Tibial nerve (tissue), 4 donors: ENCODE data around the gene OR4D1. TPM values are rescaled to one million over a fixed set of nuclear protein-coding genes. Genes with fewer than 3 reads are reported as not detected.

ENCODE experiments used
- DNase-seq, 2 donors: peaks; one replicate each; pipeline ENCODE4 v3.0.0-alpha.2; 2019; ENCODE audit warnings: low spot score in 2 of 2
- H3K27ac ChIP-seq, 4 donors: fragments of 200-600 bp; sonication (generic) in 3 of 4; one replicate each; pipeline ENCODE4 v1.5.1; 2017 to 2019; ENCODE audit warnings: mild to moderate bottlenecking in 1 of 4
- H3K27me3 ChIP-seq, 2 donors: fragments of 200-600 bp; sonication (generic) in 1 of 2; one replicate each; pipeline versions ENCODE4 v1.5.1 to v1.6.0; 2017 to 2019
- H3K36me3 ChIP-seq, 3 donors: fragments of 200-600 bp; sonication (generic); one replicate each; pipeline ENCODE4 v1.5.1; 2018 to 2019
- H3K4me1 ChIP-seq, 4 donors: fragments of 200-600 bp; sonication (generic) in 3 of 4; one replicate each; pipeline ENCODE4 v1.5.1; 2017 to 2019
- H3K4me3 ChIP-seq, 4 donors: fragments of 200-600 bp; sonication (generic) in 3 of 4; one replicate each; pipeline ENCODE4 v1.5.1; 2017 to 2019; ENCODE audit warnings: mild to moderate bottlenecking in 1 of 4, moderate library complexity in 1 of 4
- H3K9me3 ChIP-seq, 4 donors: fragments of 200-600 bp; sonication (generic) in 3 of 4; one replicate each; pipeline ENCODE4 v1.5.1; 2017 to 2019
- CTCF ChIP-seq, 5 experiments: fragments of 200-600 bp in 3 of 5; fragments of 450-650 bp in 2 of 5; sonication (generic) in 3 of 5; IDR thresholded peaks; one replicate each; pipeline ENCODE4 v1.5.1; 2016 to 2019; ENCODE audit warnings: antibody characterized with exemption in 5 of 5, mild to moderate bottlenecking in 3 of 5, moderate library complexity in 2 of 5
- EP300 ChIP-seq, 2 donors: sonication (generic); formaldehyde crosslinking; IDR thresholded peaks; one replicate each; pipeline ENCODE4 v1.6.1; 2017; ENCODE audit warnings: antibody characterized with exemption in 2 of 2, mild to moderate bottlenecking in 1 of 2
- POLR2A ChIP-seq, 2 donors: fragments of 450-650 bp; IDR thresholded peaks; one replicate each; pipeline ENCODE4 v1.6.1; 2017; ENCODE audit warnings: antibody characterized with exemption in 2 of 2, mild to moderate bottlenecking in 2 of 2, moderate library complexity in 2 of 2
- WGBS, 2 donors: methylation state at CpG; one replicate each; pipeline ENCODE4 v1.1.5; 2018; 5-methylcytosine and 5-hydroxymethylcytosine counted together
- total RNA-seq, 4 donors: library from RNA; depleted of rRNA; stranded (reverse); fragments of >200 nt; gene quantifications; one replicate each; pipeline ENCODE4 v1.1.0, GENCODE V29; 2016

Gene OR4D1
- total RNA-seq, 4 donors from 2014 or later: not detected

GRCh38 chr17:58110012-58110411 is 38.2 kb upstream of the OR4D1 start:
- TF ChIP-seq POLR2A (IDR thresholded peaks at IDR 0.05) (no peak), EP300 (IDR thresholded peaks at IDR 0.05) (no peak), CTCF (IDR thresholded peaks at IDR 0.05) (no peak)
- H3K4me1 ChIP-seq: no peaks in the 10 kb centered on the region
- H3K27me3 ChIP-seq: no peaks in the 10 kb centered on the region
- no peaks in the 10 kb centered on the region for H3K36me3 ChIP-seq
- peaks cover 0 to 3% (median 0%) of the 10 kb centered on the region in 4 donors for H3K9me3 ChIP-seq
- DNase-seq: no peak
- H3K4me3 ChIP-seq: no peak overlapping the region
- no peak overlapping the region for H3K27ac ChIP-seq
- 53% methylated on average over 5 of the region's 5 CpGs for WGBS, 2 donors

GRCh38 chr17:58111676-58112075 is 36.5 kb upstream of the OR4D1 start:
- WGBS, 2 donors: 68 to 71% methylated on average over 3 of the region's 3 CpGs
- H3K36me3 ChIP-seq: no peaks in the 10 kb centered on the region
- no peak overlapping the region for H3K27ac ChIP-seq
- no peaks in the 10 kb centered on the region for H3K4me1 ChIP-seq
- H3K4me3 ChIP-seq: no peak overlapping the region
- H3K9me3 ChIP-seq: peaks cover 0 to 3% (median 0%) of the 10 kb centered on the region in 4 donors
- TF ChIP-seq POLR2A (IDR thresholded peaks at IDR 0.05): no peak
- DNase-seq: no peak
- H3K27me3 ChIP-seq: no peaks in the 10 kb centered on the region

- WGBS, 2 donors: 27 to 35% methylated on average over 17 of the region's 17 CpGs
- no peaks in the 10 kb centered on the region for H3K9me3 ChIP-seq
- DNase-seq: peak; percentile 58 to 95
- no peak overlapping the region for H3K27ac ChIP-seq
- H3K4me3 ChIP-seq: no peak overlapping the region
- no peak for TF ChIP-seq EP300 (IDR thresholded peaks at IDR 0.05)
- TF ChIP-seq POLR2A (IDR thresholded peaks at IDR 0.05): no peak
- peak; percentile 88 to 93 (median 89) for TF ChIP-seq CTCF (IDR thresholded peaks at IDR 0.05)
- H3K27me3 ChIP-seq: no peaks in the 10 kb centered on the region
- H3K36me3 ChIP-seq: no peaks in the 10 kb centered on the region
- H3K4me1 ChIP-seq: no peaks in the 10 kb centered on the region
Observed at GRCh38 chr17:58112970-58113631, 35.1 kb upstream of the OR4D1 start.

GRCh38 chr17:58113947-58114346 is 34.2 kb upstream of the OR4D1 start:
- Histone ChIP-seq H3K27ac (no peak overlapping the region), H3K36me3 (no peaks in the 10 kb centered on the region)

GRCh38 chr17:58117382-58117781 is 30.8 kb upstream of the OR4D1 start:
- 85 to 86% methylated on average over 5 of the region's 5 CpGs for WGBS, 2 donors
- no peak for DNase-seq

More at GRCh38 chr17:58113947-58114346, 34.2 kb upstream of the OR4D1 start:
- WGBS, 2 donors: 67 to 73% methylated on average over 4 of the region's 4 CpGs
- DNase-seq: no peak
- no peak for TF ChIP-seq EP300 (IDR thresholded peaks at IDR 0.05)
- TF ChIP-seq POLR2A (IDR thresholded peaks at IDR 0.05): no peak
- no peak for TF ChIP-seq CTCF (IDR thresholded peaks at IDR 0.05)
- no peak overlapping the region for H3K4me3 ChIP-seq
- no peaks in the 10 kb centered on the region for H3K27me3 ChIP-seq
- H3K9me3 ChIP-seq: no peaks in the 10 kb centered on the region
- no peaks in the 10 kb centered on the region for H3K4me1 ChIP-seq

More at GRCh38 chr17:58117382-58117781, 30.8 kb upstream of the OR4D1 start:
- H3K27ac ChIP-seq: no peak overlapping the region
- TF ChIP-seq CTCF (IDR thresholded peaks at IDR 0.05): no peak
- TF ChIP-seq POLR2A (IDR thresholded peaks at IDR 0.05): no peak
- TF ChIP-seq EP300 (IDR thresholded peaks at IDR 0.05): no peak
- no peaks in the 10 kb centered on the region for H3K9me3 ChIP-seq
- H3K27me3 ChIP-seq: no peaks in the 10 kb centered on the region
- no peak overlapping the region for H3K4me3 ChIP-seq
- no peaks in the 10 kb centered on the region for H3K36me3 ChIP-seq
- no peaks in the 10 kb centered on the region for H3K4me1 ChIP-seq
